WTC11 (cell line): ENCODE data around the gene AKT1S1. TPM values are rescaled to one million over a fixed set of nuclear protein-coding genes. Genes with fewer than 3 reads are reported as not detected.

Source experiments
- ATAC-seq: fragments of 200-7000 bp; cut with Tn5 transposase; 2 replicates; pipeline ENCODE4 v1.10.0; 2021; ENCODE audit warnings: mild to moderate bottlenecking, moderate library complexity
- CTCF ChIA-PET: fragments of 300-600 bp; sonication (Branson Sonifier 250); formaldehyde crosslinking; loops from one replicate; lab custom pipeline; 2021; ENCODE audit warnings: antibody characterized with exemption; lab: Charles Lee
- POLR2A ChIA-PET: fragments of 350-600 bp; sonication (Branson Sonifier 250); formaldehyde crosslinking; loops from one replicate; lab custom pipeline; 2021; ENCODE audit warnings: antibody characterized with exemption; lab: Charles Lee
- DNase-seq: peaks from one replicate; pipeline ENCODE4 v3.0.0; 2021; ENCODE audit warnings: low spot score
- H3K27ac Mint-ChIP-seq: 2 replicates; pipeline ENCODE4 v1.8.0; 2021; ENCODE audit warnings: mixed read lengths
- H3K27me3 Mint-ChIP-seq: 2 replicates; pipeline ENCODE4 v1.8.0; 2021; ENCODE audit warnings: low read depth, mild to moderate bottlenecking, moderate library complexity, mixed read lengths
- H3K36me3 Mint-ChIP-seq: 2 replicates; pipeline ENCODE4 v1.8.0; 2021; ENCODE audit warnings: mixed read lengths
- H3K4me1 Mint-ChIP-seq: 2 replicates; pipeline ENCODE4 v1.8.0; 2022; ENCODE audit warnings: mixed read lengths
- H3K4me3 Mint-ChIP-seq: 2 replicates; pipeline ENCODE4 v1.8.0; 2021; ENCODE audit warnings: mild to moderate bottlenecking, moderate library complexity, mixed read lengths
- H3K9me3 Mint-ChIP-seq: 2 replicates; pipeline ENCODE4 v1.8.0; 2021; ENCODE audit warnings: mixed read lengths
- AFF4 ChIP-seq: sonication (generic); formaldehyde crosslinking; IDR thresholded peaks from 2 replicates; pipeline ENCODE4 v1.8.1; 2023; ENCODE audit warnings: mild to moderate bottlenecking, missing genetic modification reagents, borderline replicate concordance
- CREM ChIP-seq: sonication (generic); formaldehyde crosslinking; IDR thresholded peaks from 2 replicates; pipeline ENCODE4 v1.8.1; 2022; ENCODE audit warnings: mild to moderate bottlenecking, missing genetic modification reagents, moderate library complexity
- CTCF ChIP-seq: fragments of 200-600 bp; IDR thresholded peaks from 2 replicates; pipeline ENCODE4 v1.8.0; 2022; ENCODE audit warnings: antibody characterized with exemption
- E2F4 ChIP-seq: sonication (generic); formaldehyde crosslinking; IDR thresholded peaks from 2 replicates; pipeline ENCODE4 v1.8.1; 2022; ENCODE audit warnings: low read depth, mild to moderate bottlenecking, moderate library complexity, missing genetic modification reagents, borderline replicate concordance
- E2F5 ChIP-seq: sonication (generic); formaldehyde crosslinking; IDR thresholded peaks from 2 replicates; pipeline ENCODE4 v1.8.1; 2022; ENCODE audit warnings: mild to moderate bottlenecking, moderate library complexity, missing genetic modification reagents
- ELF4 ChIP-seq: sonication (generic); formaldehyde crosslinking; IDR thresholded peaks from 2 replicates; pipeline ENCODE4 v1.8.1; 2022; ENCODE audit warnings: low read depth, mild to moderate bottlenecking, moderate library complexity, missing genetic modification reagents
- ERG ChIP-seq: fragments of 250-450 bp; sonication (Bioruptor Pico); IDR thresholded peaks from 2 replicates; pipeline ENCODE4 v1.8.0; 2021; ENCODE audit warnings: mild to moderate bottlenecking
- ESRRA ChIP-seq: sonication (generic); formaldehyde crosslinking; IDR thresholded peaks from 2 replicates; pipeline ENCODE4 v1.8.1; 2022; ENCODE audit warnings: mild to moderate bottlenecking, missing genetic modification reagents, borderline replicate concordance
- FOXJ3 ChIP-seq: sonication (generic); formaldehyde crosslinking; IDR thresholded peaks from 2 replicates; pipeline ENCODE4 v1.9.0; 2021; ENCODE audit warnings: missing genetic modification reagents, mild to moderate bottlenecking, borderline replicate concordance
- GABPB1 ChIP-seq: sonication (generic); formaldehyde crosslinking; IDR thresholded peaks from 2 replicates; pipeline ENCODE4 v1.8.1; 2023; ENCODE audit warnings: mild to moderate bottlenecking, missing genetic modification reagents
- GTF2I ChIP-seq: fragments of 250-450 bp; sonication (Bioruptor Pico); conservative IDR thresholded peaks from 2 replicates; pipeline ENCODE4 v1.4.0; 2021; ENCODE audit warnings: mild to moderate bottlenecking
- JUN ChIP-seq: sonication (generic); formaldehyde crosslinking; IDR thresholded peaks from 2 replicates; pipeline ENCODE4 v1.8.0; 2023; ENCODE audit warnings: mild to moderate bottlenecking, missing genetic modification reagents
- MYBL2 ChIP-seq: sonication (generic); formaldehyde crosslinking; IDR thresholded peaks from 2 replicates; pipeline ENCODE4 v1.8.1; 2023; ENCODE audit warnings: mild to moderate bottlenecking, moderate library complexity, missing genetic modification reagents
- NFATC4 ChIP-seq: fragments of 250-450 bp; sonication (Bioruptor Pico); IDR thresholded peaks from 2 replicates; pipeline ENCODE4 v1.9.0; 2021; ENCODE audit warnings: mild to moderate bottlenecking
- OVOL2 ChIP-seq: fragments of 250-450 bp; sonication (Bioruptor Pico); IDR thresholded peaks from 2 replicates; pipeline ENCODE4 v1.9.0; 2021; ENCODE audit warnings: mild to moderate bottlenecking, borderline replicate concordance
- SOX15 ChIP-seq: fragments of 250-450 bp; sonication (Bioruptor Pico); IDR thresholded peaks from 2 replicates; pipeline ENCODE4 v1.9.0; 2021; ENCODE audit warnings: mild to moderate bottlenecking
- STAT6 ChIP-seq: sonication (generic); formaldehyde crosslinking; conservative IDR thresholded peaks from 2 replicates; pipeline ENCODE4 v1.8.1; 2023; ENCODE audit warnings: mild to moderate bottlenecking, low read depth, missing genetic modification reagents, moderate library complexity
- TEAD4 ChIP-seq: sonication (generic); formaldehyde crosslinking; IDR thresholded peaks from 2 replicates; pipeline ENCODE4 v1.8.0; 2022; ENCODE audit warnings: mild to moderate bottlenecking, missing genetic modification reagents
- USF1 ChIP-seq: sonication (generic); formaldehyde crosslinking; IDR thresholded peaks from 2 replicates; pipeline ENCODE4 v1.8.0; 2022; ENCODE audit warnings: mild to moderate bottlenecking, missing genetic modification reagents
- ZNF263 ChIP-seq: sonication (generic); formaldehyde crosslinking; IDR thresholded peaks from 2 replicates; pipeline ENCODE4 v1.8.1; 2022; ENCODE audit warnings: low read depth, mild to moderate bottlenecking, moderate library complexity, missing genetic modification reagents
- ZSCAN18 ChIP-seq: fragments of 250-450 bp; sonication (Bioruptor Pico); IDR thresholded peaks from 2 replicates; pipeline ENCODE4 v2.1.2; 2022; ENCODE audit warnings: mild to moderate bottlenecking, moderate library complexity
- total RNA-seq: library from RNA; stranded (reverse); gene quantifications from 3 replicates; pipeline ENCODE4 v1.2.3, GENCODE V29; 2021

AKT1S1 gene
- total RNA-seq, 1 experiment from 2014 or later = 47.8 TPM

- no peak for TF ChIP-seq JUN
- no peak for TF ChIP-seq NFATC4 (CRISPR knock-in tag)
- no peak for TF ChIP-seq FOXJ3 (CRISPR knock-in tag)
- no peak for TF ChIP-seq OVOL2 (CRISPR knock-in tag)
- no peak for TF ChIP-seq ESRRA (CRISPR knock-in tag)
- TF ChIP-seq CREM = no peak
- no peak for TF ChIP-seq SOX15 (CRISPR knock-in tag)
- TF ChIP-seq ELF4 (CRISPR knock-in tag) = no peak
- TF ChIP-seq STAT6 = no peak
- TF ChIP-seq MYBL2 (CRISPR knock-in tag) = no peak
Measured at GRCh38 chr19:49848938-49849337, 28.2 kb downstream of the AKT1S1 start (continued).

GRCh38 chr19:49847731-49848696 is 29.1 kb downstream of the AKT1S1 start:
- Mint-ChIP-seq H3K9me3 (peaks cover 10% of the 10 kb centered on the region), H3K4me3 (no peak overlapping the region), H3K27me3 (peaks cover 3% of the 10 kb centered on the region; the same call in 1 of the 2 replicates), H3K36me3 (peaks cover 21% of the 10 kb centered on the region), H3K4me1 (peaks cover 20% of the 10 kb centered on the region), H3K27ac (no peak overlapping the region)
- ChIA-PET POLR2A (interaction anchor here (1.0 kb wide), 1 partner anchor 17 kb away, joined by 5 read pairs; no protein-coding TSS in a partner anchor), CTCF (interaction anchor here (1.2 kb wide), 1 partner anchor 35 kb away, joined by 4 read pairs; the partner anchor contains the start of gene FUZ)
- ATAC-seq (no peak), DNase-seq (no peak)
- TF ChIP-seq AFF4 (CRISPR knock-in tag) (no peak), CTCF (no peak), E2F5 (no peak), GTF2I (CRISPR knock-in tag) (no peak), ERG (CRISPR knock-in tag) (no peak), E2F4 (CRISPR knock-in tag) (no peak), NFATC4 (CRISPR knock-in tag) (no peak), TEAD4 (CRISPR knock-in tag) (no peak), USF1 (CRISPR knock-in tag) (peak; percentile 60; the same call in 1 of the 2 replicates), ZNF263 (CRISPR knock-in tag) (no peak), ZSCAN18 (CRISPR knock-in tag) (no peak), GABPB1 (CRISPR knock-in tag) (no peak)
